GM15510 (cell line): Measurements from ENCODE around the gene ZNF397.

Experiments used
- POLR2A ChIP-seq: IDR thresholded peaks from 3 replicates; pipeline ENCODE4 v1.6.1; 2011; ENCODE audit warnings: borderline replicate concordance; ENCODE audit not compliant: insufficient read length; ENCODE audit errors: extremely low read depth

Gene ZNF397

DNA sequence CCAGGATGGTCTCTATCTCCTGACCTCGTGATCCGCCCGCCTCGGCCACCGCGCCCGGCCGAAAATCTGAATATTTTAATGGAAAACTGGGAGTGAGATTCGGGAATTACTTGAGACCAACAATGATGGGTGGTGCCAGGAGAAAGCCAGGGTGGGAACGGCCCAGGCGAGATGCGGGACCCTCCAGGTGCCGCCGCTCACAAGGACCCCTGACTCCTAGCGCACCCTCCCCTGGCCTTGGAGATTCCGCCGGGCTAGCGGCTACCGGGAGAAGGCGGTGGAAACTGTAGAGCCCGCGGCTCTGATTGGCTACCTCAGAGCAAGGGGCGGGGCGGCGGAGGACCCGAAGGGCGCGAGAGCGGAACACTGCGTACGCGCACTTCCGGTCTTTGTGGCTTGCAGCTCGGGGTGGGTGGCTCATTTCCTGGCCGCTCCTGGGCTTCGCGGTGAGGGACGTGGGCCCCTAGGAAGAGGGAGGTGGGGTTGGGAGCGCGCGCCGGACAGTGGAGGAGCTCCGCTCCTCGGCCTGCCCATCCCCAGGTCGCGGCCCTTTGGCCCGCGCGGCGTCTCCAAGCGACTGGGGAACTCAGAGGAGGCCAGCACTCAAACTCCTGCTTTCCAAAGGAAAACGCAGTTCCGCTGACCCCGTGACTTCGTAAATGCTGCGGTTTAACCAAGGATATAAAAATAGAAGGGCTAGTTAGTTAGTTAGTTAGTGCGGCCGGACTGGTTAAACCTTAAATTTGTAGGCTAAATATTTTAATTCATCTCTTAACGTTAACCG is at the start of gene ZNF397:
ZNF397 (plus strand) TSS at position 371 of the 784 bp plus-strand sequence. CDS start 1,437 bp downstream, outside the sequence.
- TF ChIP-seq POLR2A, result peak; percentile 90

GRCh38 chr18:35191698-35192025 is 49.2 kb upstream of the ZNF397 start:
- TF ChIP-seq POLR2A, result no peak

GRCh38 chr18:35192415-35192814 is 48.4 kb upstream of the ZNF397 start:
- TF ChIP-seq POLR2A, result no peak

GRCh38 chr18:35193316-35193715 is 47.5 kb upstream of the ZNF397 start:
- no peak for TF ChIP-seq POLR2A

GRCh38 chr18:35197296-35197695 is 43.5 kb upstream of the ZNF397 start:
- no peak for TF ChIP-seq POLR2A

DNA sequence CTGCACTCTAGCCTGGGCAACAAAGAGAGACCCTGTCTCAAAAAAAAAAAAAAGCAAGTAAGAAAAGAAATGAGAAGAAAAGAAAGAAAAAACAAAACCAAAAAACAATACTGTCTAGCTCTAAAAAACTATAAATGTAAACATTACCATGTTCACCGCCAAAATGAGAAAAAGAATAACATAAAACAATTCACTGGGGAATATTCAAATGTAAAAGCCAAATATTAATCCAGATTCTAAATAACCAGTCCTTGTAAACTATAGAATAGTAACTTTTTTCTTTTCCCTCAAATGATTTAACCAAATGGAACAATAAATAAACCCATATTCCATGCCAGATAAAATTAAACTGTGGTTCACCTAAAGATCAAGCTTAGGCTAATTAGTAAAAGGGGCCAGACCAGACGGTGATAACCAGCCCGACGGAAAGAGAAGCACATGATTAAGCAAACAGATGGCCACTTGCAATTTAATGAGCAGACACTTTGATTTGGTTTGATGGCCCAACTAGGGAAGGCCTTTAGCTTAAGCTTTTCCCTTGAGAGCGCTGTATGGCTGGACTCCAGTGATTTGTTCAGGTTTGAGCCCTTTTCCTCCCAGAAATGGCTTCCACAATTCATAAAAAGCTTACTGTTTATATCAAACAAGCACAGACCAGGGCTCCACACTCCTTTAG is 39.4 kb upstream of the ZNF397 start:
- TF ChIP-seq POLR2A, result no peak

DNA sequence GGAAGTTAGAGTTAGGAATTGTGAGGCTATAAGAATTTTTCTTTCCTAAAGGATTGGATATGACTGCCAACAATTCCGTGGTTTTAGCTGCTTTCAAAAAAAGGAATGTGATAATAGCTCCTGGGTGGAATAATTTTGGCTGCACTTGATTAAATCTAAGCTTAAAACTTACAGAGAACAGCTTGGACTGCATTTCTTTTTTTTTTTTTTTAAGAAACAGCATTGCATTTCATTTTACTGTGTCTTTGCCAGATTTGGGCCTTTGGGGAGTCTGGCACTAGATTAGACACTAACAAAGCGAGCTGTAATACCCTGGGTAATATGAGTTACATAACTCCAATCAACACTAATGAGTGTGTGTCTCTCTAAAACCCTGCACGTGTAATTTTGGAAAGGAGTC is 37.8 kb upstream of the ZNF397 start:
- TF ChIP-seq POLR2A, result no peak

- TF ChIP-seq POLR2A, result no peak
Observed at GRCh38 chr18:35205199-35205712, 35.6 kb upstream of the ZNF397 start.

DNA sequence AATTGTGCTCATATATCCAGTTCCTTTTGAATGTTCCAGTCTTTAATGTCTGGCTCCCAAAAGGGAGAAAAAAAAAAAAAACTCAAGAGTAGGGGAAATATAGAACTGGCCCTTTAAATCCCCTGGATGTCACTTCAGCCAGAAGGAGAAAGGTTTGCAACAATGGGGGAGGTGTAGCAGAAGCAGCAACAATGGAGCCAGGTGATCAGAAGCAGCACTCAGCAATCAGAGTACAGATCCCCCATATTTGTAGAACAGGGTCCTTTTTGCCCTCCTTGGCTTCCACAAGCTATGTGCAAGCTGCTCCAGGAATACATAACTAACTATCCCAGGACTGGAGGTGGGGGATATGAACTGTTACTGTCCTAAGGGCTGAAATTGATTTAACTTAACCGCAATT is 25.8 kb upstream of the ZNF397 start:
- TF ChIP-seq POLR2A, result no peak

DNA sequence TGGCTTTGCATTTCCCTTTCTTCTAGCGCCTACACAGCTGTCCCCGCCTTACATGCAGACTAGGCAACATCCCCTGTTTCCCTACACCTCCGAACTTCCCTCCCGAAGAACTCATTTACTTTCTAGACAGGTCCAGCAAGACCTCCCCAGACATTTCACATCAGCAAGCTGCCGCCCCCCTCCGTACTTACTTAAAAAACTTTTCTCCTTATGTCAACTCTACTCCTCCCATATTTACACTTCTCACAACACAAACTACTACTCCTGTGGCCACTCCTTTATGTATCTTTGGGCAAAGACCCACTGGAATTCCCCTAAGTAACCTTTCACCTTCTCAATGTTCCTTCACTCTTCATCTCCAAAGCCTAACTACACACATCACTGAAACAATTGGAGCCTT is 20.4 kb upstream of the ZNF397 start:
- no peak for TF ChIP-seq POLR2A

DNA sequence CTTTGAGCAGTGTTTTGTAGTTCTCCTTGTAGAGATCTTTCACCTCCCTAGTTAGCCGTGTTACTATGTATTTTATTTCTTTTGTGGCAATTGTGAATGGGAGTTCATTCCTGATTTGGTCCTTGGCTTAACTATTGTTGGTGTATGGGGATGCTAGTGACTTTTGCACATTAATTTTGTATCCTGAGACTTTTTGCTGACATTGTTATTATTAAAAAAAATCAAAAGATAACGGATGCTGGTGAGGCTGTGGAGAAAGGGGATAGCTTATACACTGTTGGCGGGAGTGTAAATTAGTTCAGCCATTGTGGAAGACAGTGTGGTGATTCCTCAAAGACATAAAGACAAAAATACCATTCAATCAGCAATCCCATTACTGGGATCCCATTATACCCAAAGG is 17.0 kb upstream of the ZNF397 start:
- TF ChIP-seq POLR2A, result no peak

DNA sequence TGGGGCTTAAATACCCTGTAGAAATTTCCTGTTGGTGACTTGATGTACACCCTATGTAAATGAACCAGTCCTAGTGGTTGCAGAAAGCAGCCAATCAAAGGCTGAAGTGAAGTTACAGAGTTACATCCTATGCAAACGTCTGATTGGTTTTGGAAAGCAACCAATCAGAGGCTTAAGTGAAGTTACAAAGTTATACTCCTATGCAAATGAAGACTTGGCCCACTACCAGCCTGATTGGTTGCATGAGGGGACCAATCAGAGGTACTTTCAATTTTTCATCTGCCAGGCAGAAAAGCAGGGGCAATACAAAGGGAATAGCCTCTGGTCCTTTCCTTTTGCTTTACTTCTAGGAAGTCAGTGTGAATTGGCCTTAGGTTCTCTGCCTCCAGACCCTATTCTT is 13.6 kb upstream of the ZNF397 start:
- no peak for TF ChIP-seq POLR2A

DNA sequence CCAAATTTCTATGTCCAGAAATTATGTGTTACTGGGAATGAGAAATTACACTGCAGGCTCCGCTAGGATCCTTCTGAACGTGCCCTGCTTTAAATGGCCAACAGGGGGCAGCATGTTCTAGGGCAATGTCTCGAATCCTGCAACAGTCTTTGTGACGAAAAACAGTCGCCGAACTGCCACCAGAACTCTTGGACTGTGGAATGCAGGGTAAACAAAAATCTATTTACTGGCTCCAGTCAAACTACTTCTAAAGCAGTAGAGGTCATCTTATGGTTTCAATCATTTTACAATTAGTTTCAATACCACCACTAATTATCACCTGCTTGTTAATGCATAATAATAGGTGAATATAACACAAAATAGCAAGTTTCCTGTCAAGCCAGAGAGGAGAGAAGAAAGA is 9.8 kb upstream of the ZNF397 start:
- no peak for TF ChIP-seq POLR2A

GRCh38 chr18:35236571-35237363 is 4.1 kb upstream of the ZNF397 start:
- no peak for TF ChIP-seq POLR2A

DNA sequence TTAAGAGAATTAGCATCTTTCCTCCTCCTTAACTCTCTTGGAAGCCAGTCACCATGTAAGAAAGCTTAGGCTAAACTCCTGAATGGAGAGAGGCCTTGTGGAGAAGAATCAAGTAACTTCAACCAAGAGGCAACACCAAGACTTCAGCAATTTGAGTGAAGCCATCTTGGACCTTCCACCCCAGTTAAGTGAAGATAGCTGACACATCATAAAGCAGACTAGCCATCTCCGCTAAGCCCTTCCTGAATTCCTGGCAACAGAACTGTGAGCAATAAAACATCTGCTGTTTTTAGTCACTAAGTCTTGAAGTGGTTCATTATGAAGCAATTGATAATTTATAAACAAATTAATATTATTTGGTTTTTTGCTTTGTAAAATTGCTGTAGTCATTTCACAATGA is 1.5 kb upstream of the ZNF397 start:
- TF ChIP-seq POLR2A, result no peak
